Breast epithelium (tissue), 4 donors: ENCODE data around the gene PKN1. TPM values are rescaled to one million over a fixed set of nuclear protein-coding genes. Genes with fewer than 3 reads are reported as not detected.
A peak's percentile ranks its signal among the peaks of the same experiment; 100 is the strongest.

ENCODE experiments used
- DNase-seq, 2 donors: peaks; one replicate each; pipeline ENCODE4 v3.0.0-alpha.2; 2019; ENCODE audit warnings: low spot score in 2 of 2
- H3K27ac ChIP-seq, 2 donors: fragments of 200-600 bp; sonication (generic) in 1 of 2; one replicate each; pipeline ENCODE4 v1.5.1; 2016 to 2019; ENCODE audit warnings: mild to moderate bottlenecking in 1 of 2
- H3K27me3 ChIP-seq, 2 donors: fragments of 200-600 bp; sonication (generic) in 1 of 2; one replicate each; pipeline versions ENCODE4 v1.5.1 to v1.6.0; 2017 to 2019; ENCODE audit warnings: control low read depth in 1 of 2, mild to moderate bottlenecking in 1 of 2
- H3K36me3 ChIP-seq: fragments of 200-600 bp; one replicate; pipeline ENCODE4 v1.5.1; 2019
- H3K4me1 ChIP-seq, 2 donors: fragments of 200-600 bp; sonication (generic); one replicate each; pipeline ENCODE4 v1.5.1; 2016 to 2019; ENCODE audit warnings: control low read depth in 1 of 2
- H3K4me3 ChIP-seq, 3 donors: fragments of 200-600 bp; sonication (generic); 1 replicate in 2 of 3; 2 replicates in 1 of 3; pipeline ENCODE4 v1.5.1; 2016 to 2019; ENCODE audit warnings: mild to moderate bottlenecking in 3 of 3, moderate library complexity in 2 of 3
- H3K9me3 ChIP-seq, 2 donors: fragments of 200-600 bp; sonication (generic) in 1 of 2; one replicate each; pipeline ENCODE4 v1.5.1; 2016 to 2019; ENCODE audit warnings: control low read depth in 1 of 2
- POLR2A ChIP-seq: fragments of 450-650 bp; IDR thresholded peaks from one replicate; pipeline ENCODE4 v1.6.1; 2016; ENCODE audit warnings: antibody characterized with exemption, mild to moderate bottlenecking, moderate library complexity
- POLR2AphosphoS5 ChIP-seq, 3 donors: sonication (generic); formaldehyde crosslinking; IDR thresholded peaks; one replicate each; pipeline ENCODE4 v1.6.1; 2017; ENCODE audit warnings: antibody characterized with exemption in 3 of 3
- intact Hi-C: fragments of 100-400 bp; cut with DNase I; formaldehyde crosslinking; loops from one replicate; pipeline ENCODE4 v1.15.1; 2023; ENCODE audit warnings: low total_unique reads
- total RNA-seq, 3 donors: library from RNA; depleted of rRNA; stranded (reverse); fragments of >200 nt; gene quantifications; one replicate each; pipeline ENCODE4 v1.1.0, GENCODE V29; 2016
- TF ChIP-seq, protein P1 (sequence below), 3 donors: fragments of 450-650 bp; IDR thresholded peaks; one replicate each; pipeline ENCODE4 v1.5.1; 2016 to 2017; ENCODE audit warnings: antibody characterized with exemption in 3 of 3, mild to moderate bottlenecking in 3 of 3, moderate library complexity in 3 of 3

Gene PKN1
- total RNA-seq, 3 donors from 2014 or later, result 40.8 to 78.1 (median 59.6) TPM

DNA sequence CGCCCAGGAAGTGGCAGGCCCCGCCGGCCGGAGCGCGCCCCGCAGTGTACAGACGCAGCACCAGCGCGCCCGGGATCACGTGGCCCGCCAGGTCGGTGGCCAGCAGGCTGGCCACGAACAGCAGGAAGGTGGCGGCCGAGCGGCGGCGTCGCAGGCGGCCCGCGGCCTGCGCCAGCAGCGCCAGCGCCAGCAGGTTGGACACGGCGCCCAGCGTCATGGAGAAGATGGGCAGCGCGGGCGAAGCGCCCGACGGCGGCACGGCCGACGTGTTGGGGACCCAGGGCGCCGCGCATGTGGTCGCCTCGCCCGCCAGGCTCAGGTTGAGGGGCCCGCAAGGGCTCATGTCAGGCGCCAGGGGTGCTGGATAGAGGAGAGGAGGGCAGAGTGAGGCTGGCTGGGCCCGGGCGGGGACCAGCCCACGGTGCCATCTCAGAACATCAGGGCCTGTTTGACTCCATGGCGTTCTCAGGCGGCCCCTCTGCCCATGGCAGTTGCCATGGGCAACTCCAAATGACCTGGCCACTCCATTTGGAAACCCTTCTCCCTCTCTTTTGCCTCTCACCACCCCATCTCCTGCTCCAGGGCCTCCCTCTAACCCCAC lies 41.0 kb downstream of the PKN1 start:
- DNase-seq, result no peak
- peak overlapping the region in 1 of 3 donors; percentile 43 for H3K4me3 ChIP-seq
- no peaks in the 10 kb centered on the region for H3K9me3 ChIP-seq
- H3K27ac ChIP-seq, result no peak overlapping the region
- peaks cover 5% of the 10 kb centered on the region for H3K36me3 ChIP-seq
- peaks cover 0 to 3% of the 10 kb centered on the region in 2 donors for H3K27me3 ChIP-seq
- intact Hi-C loops, result no loop called here
- peaks cover 7% of the 10 kb centered on the region in 2 donors for H3K4me1 ChIP-seq
- no peak for TF ChIP-seq POLR2A
- no peak for TF ChIP-seq POLR2AphosphoS5 (IDR thresholded peaks at IDR 0.05)
- TF ChIP-seq, protein P1, sequence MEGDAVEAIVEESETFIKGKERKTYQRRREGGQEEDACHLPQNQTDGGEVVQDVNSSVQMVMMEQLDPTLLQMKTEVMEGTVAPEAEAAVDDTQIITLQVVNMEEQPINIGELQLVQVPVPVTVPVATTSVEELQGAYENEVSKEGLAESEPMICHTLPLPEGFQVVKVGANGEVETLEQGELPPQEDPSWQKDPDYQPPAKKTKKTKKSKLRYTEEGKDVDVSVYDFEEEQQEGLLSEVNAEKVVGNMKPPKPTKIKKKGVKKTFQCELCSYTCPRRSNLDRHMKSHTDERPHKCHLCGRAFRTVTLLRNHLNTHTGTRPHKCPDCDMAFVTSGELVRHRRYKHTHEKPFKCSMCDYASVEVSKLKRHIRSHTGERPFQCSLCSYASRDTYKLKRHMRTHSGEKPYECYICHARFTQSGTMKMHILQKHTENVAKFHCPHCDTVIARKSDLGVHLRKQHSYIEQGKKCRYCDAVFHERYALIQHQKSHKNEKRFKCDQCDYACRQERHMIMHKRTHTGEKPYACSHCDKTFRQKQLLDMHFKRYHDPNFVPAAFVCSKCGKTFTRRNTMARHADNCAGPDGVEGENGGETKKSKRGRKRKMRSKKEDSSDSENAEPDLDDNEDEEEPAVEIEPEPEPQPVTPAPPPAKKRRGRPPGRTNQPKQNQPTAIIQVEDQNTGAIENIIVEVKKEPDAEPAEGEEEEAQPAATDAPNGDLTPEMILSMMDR (IDR thresholded peaks at IDR 0.05), result no peak

DNA sequence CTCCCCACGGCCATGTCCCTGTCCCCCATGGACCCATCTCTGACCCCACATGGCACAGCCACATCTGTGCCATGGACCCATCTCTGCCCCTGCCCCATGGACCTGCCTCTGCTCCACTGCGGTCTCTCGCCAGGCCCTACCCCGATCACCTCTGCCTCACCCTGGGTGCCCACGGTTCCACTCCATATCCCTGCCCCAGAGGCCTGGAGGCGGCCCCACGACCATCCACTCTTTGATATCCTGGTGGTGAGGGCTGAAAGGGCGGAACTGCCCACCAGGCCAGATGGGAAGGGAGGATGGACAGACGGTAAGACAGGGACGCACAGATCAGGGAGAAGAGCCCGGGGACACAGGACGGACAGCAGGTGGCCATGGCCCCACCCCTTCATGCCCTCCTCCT lies 41.7 kb downstream of the PKN1 start:
- no peak for DNase-seq
- TF ChIP-seq POLR2AphosphoS5 (IDR thresholded peaks at IDR 0.05) (no peak), POLR2A (no peak)
- TF ChIP-seq, protein P1 (IDR thresholded peaks at IDR 0.05), result no peak
- Histone ChIP-seq H3K27me3 (peaks cover 0 to 3% of the 10 kb centered on the region in 2 donors), H3K4me1 (peaks cover 7% of the 10 kb centered on the region in 2 donors), H3K27ac (peak overlapping the region in 1 of 2 donors; percentile 32), H3K9me3 (no peaks in the 10 kb centered on the region), H3K4me3 (peak overlapping the region in 1 of 3 donors; percentile 44), H3K36me3 (peaks cover 5% of the 10 kb centered on the region)
- intact Hi-C loops, result no loop called here

DNA sequence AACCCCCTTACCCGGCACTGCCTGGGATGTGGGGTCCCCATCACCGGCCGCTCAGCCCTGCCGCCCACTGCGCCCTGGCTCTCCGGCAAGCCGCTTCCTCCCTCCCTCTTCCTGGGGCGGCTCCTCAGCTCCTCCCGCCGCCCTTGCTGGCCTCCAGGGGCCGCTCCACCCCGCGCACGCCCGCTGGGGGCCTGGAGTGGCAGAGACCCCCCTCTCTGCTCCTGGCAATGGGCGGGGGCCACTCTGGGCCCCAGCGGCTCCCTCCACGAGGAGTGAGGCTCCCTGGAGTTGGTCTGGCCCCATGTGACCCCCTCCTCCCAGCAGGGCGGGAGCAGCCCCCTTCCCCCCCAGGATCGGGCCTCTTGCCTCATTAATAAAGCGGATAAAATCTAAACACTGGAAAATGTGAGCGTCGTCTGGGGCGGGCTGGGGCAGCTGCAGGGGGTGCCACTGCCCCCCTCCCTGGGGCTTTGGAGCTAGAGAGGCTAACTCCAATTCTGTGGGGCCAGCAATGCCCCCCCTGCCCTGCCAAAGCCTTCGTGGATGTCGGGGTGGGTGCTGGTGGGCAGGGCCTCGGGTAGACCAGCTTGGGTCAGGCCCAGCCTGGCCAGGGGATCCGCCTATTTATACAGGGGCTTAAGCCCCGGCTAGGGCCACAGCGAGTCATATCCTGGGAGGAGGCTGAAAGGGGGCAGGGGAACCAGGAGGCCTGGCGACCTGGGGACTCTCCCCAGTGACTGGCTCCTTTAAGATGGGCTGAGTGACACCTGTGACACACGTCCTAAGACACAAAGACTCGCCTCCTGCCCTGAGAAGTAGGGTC lies 42.4 kb downstream of the PKN1 start, which contains the start of gene PTGER1:
PTGER1 (minus strand) TSS at position 104 of the 823 bp plus-strand sequence. CDS start 1,034 bp downstream, outside the sequence.
- Histone ChIP-seq H3K4me3 (peak within 1 kb of the TSS in 1 of 3 donors; percentile 44), H3K36me3 (peaks cover 5% of the 10 kb centered on the region), H3K27ac (peak within 1 kb of the TSS in 1 of 2 donors; percentile 32), H3K9me3 (no peaks in the 10 kb centered on the region), H3K27me3 (peaks cover 0 to 3% of the 10 kb centered on the region in 2 donors), H3K4me1 (peaks cover 7% of the 10 kb centered on the region in 2 donors)
- no peak for TF ChIP-seq POLR2AphosphoS5 (IDR thresholded peaks at IDR 0.05)
- TF ChIP-seq POLR2A, result no peak
- TF ChIP-seq, protein P1 (IDR thresholded peaks at IDR 0.05), result no peak
- DNase-seq, result no peak
- intact Hi-C loops, result no loop called here

DNA sequence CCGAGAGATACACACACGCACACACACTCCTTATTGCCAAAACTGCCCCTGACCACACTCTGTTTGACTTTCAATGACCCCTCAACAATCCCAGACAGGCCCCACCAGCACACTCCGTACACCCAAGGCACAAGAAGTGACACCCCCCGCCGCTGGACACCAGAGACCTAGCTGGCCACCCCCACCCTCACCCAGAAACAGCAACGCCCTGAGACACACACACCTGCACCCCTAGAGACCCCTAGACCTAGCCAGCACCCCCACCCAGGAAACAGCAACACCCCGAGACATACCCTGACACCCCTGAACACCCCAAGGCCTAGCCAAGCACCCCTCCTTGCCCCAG lies 43.2 kb downstream of the PKN1 start:
- DNase-seq, result no peak
- peaks cover 0 to 3% of the 10 kb centered on the region in 2 donors for H3K27me3 ChIP-seq
- H3K36me3 ChIP-seq, result peaks cover 5% of the 10 kb centered on the region
- no peaks in the 10 kb centered on the region for H3K9me3 ChIP-seq
- peak overlapping the region in 1 of 2 donors; percentile 52 for H3K27ac ChIP-seq
- intact Hi-C loops, result no loop called here
- H3K4me1 ChIP-seq, result peaks cover 7% of the 10 kb centered on the region in 2 donors
- H3K4me3 ChIP-seq, result no peak overlapping the region
- TF ChIP-seq, protein P1 (IDR thresholded peaks at IDR 0.05), result no peak
- TF ChIP-seq POLR2A (no peak), POLR2AphosphoS5 (IDR thresholded peaks at IDR 0.05) (no peak)
